HEK293 (cell line): ENCODE data around the gene C2orf49.

Source experiments
- CTCF ChIA-PET: fragments of 350-600 bp; formaldehyde crosslinking; extraction: SDS; loops from one replicate; lab custom pipeline; 2021; ENCODE audit warnings: antibody characterized with exemption; lab: Yijun Ruan, JAX
- POLR2A ChIA-PET: fragments of 300-600 bp; formaldehyde crosslinking; extraction: SDS; loops from one replicate; lab custom pipeline; 2020; ENCODE audit warnings: antibody characterized with exemption, inconsistent platforms; lab: Yijun Ruan, JAX
- H3K27ac ChIP-seq: fragments of 200-500 bp; sonication (Bioruptor generic); 2 replicates; pipeline ENCODE4 v1.5.1; 2014; ENCODE audit warnings: low read depth, low read length, control low read depth, inconsistent platforms; ENCODE audit errors: extremely low read depth
- H3K36me3 ChIP-seq, 2 experiments: fragments of 200-500 bp in 1 of 2; sonication (Bioruptor generic) in 1 of 2; 1 replicate in 1 of 2; 2 replicates in 1 of 2; pipeline ENCODE4 v1.5.1; 2014 to 2017; ENCODE audit warnings: inconsistent platforms in 2 of 2, low read length in 2 of 2; ENCODE audit not compliant: control insufficient read depth in 2 of 2, insufficient read depth in 1 of 2
- H3K4me1 ChIP-seq: fragments of 200-500 bp; sonication (Bioruptor generic); 2 replicates; pipeline ENCODE4 v1.5.1; 2014; ENCODE audit warnings: mild to moderate bottlenecking, low read length, inconsistent platforms; ENCODE audit not compliant: control insufficient read depth, insufficient read depth
- H3K4me3 ChIP-seq: 2 replicates; pipeline ENCODE4 v1.5.1; 2011; ENCODE audit warnings: low read depth, mild to moderate bottlenecking, control low read depth, low read length, moderate library complexity
- H3K9me3 ChIP-seq: fragments of 200-500 bp; sonication (Bioruptor generic); 2 replicates; pipeline ENCODE4 v1.5.1; 2014; ENCODE audit warnings: low read depth, low read length, inconsistent platforms; ENCODE audit not compliant: control insufficient read depth, insufficient read depth
- FEZF1 ChIP-seq: fragments of 450-650 bp; formaldehyde crosslinking; IDR thresholded peaks from 2 replicates; pipeline ENCODE4 v1.5.1; 2016; ENCODE audit warnings: missing biosample characterization, missing genetic modification characterization
- PRDM1 ChIP-seq: fragments of 450-650 bp; formaldehyde crosslinking; IDR thresholded peaks from 2 replicates; pipeline ENCODE4; 2016; ENCODE audit warnings: missing biosample characterization, missing genetic modification characterization
- REPIN1 ChIP-seq: fragments of 450-650 bp; formaldehyde crosslinking; IDR thresholded peaks from 2 replicates; pipeline ENCODE4 v1.5.1; 2017; ENCODE audit warnings: missing biosample characterization, missing genetic modification characterization, low read depth
- TRIM28 ChIP-seq: IDR thresholded peaks from 2 replicates; pipeline ENCODE4 v1.6.1; 2011; ENCODE audit warnings: low read length, control low read depth, borderline replicate concordance
- ZBTB1 ChIP-seq: fragments of 450-650 bp; formaldehyde crosslinking; IDR thresholded peaks from 2 replicates; pipeline ENCODE4 v1.5.1; 2016; ENCODE audit warnings: missing biosample characterization, missing genetic modification characterization
- ZNF157 ChIP-seq: fragments of 450-650 bp; formaldehyde crosslinking; IDR thresholded peaks from 2 replicates; pipeline ENCODE4 v1.5.1; 2016; ENCODE audit warnings: missing biosample characterization, missing genetic modification characterization
- ZNF16 ChIP-seq: fragments of 450-650 bp; formaldehyde crosslinking; IDR thresholded peaks from 2 replicates; pipeline ENCODE4 v1.5.1; 2016; ENCODE audit warnings: low read depth, missing biosample characterization, missing genetic modification characterization
- ZNF175 ChIP-seq: fragments of 450-650 bp; formaldehyde crosslinking; IDR thresholded peaks from 2 replicates; pipeline ENCODE4 v1.5.1; 2016; ENCODE audit warnings: missing biosample characterization, missing genetic modification characterization
- ZNF292 ChIP-seq: fragments of 450-650 bp; formaldehyde crosslinking; IDR thresholded peaks from 2 replicates; pipeline ENCODE4 v1.5.1; 2016; ENCODE audit warnings: low read depth, missing biosample characterization, missing genetic modification characterization, borderline replicate concordance
- ZNF404 ChIP-seq: fragments of 450-650 bp; formaldehyde crosslinking; IDR thresholded peaks from 2 replicates; pipeline ENCODE4 v1.5.1; 2017; ENCODE audit warnings: missing biosample characterization, missing genetic modification characterization
- ZNF510 ChIP-seq: fragments of 450-650 bp; formaldehyde crosslinking; IDR thresholded peaks from 2 replicates; pipeline ENCODE4 v1.5.1; 2018; ENCODE audit warnings: mild to moderate bottlenecking, missing genetic modification characterization, missing biosample characterization; ENCODE audit not compliant: insufficient replicate concordance
- ZNF549 ChIP-seq: fragments of 450-650 bp; IDR thresholded peaks from 2 replicates; pipeline ENCODE4 v1.5.1; 2018; ENCODE audit warnings: missing biosample characterization, missing genetic modification characterization, mild to moderate bottlenecking, inconsistent platforms, moderate library complexity
- ZNF555 ChIP-seq: fragments of 450-650 bp; formaldehyde crosslinking; conservative IDR thresholded peaks from 2 replicates; pipeline ENCODE4 v1.5.1; 2017; ENCODE audit warnings: missing biosample characterization, mild to moderate bottlenecking, missing genetic modification characterization, inconsistent platforms
- ZNF558 ChIP-seq: fragments of 450-650 bp; formaldehyde crosslinking; IDR thresholded peaks from 2 replicates; pipeline ENCODE4 v1.5.1; 2016; ENCODE audit warnings: missing biosample characterization, missing genetic modification characterization
- ZNF585B ChIP-seq: fragments of 450-650 bp; formaldehyde crosslinking; IDR thresholded peaks from 2 replicates; pipeline ENCODE4 v1.5.1; 2016; ENCODE audit warnings: missing biosample characterization, missing genetic modification characterization
- ZNF600 ChIP-seq: fragments of 450-650 bp; formaldehyde crosslinking; IDR thresholded peaks from 2 replicates; pipeline ENCODE4 v1.5.1; 2016; ENCODE audit warnings: missing biosample characterization, missing genetic modification characterization
- ZNF707 ChIP-seq: fragments of 450-650 bp; formaldehyde crosslinking; IDR thresholded peaks from 2 replicates; pipeline ENCODE4 v1.5.1; 2016; ENCODE audit warnings: missing biosample characterization, missing genetic modification characterization
- ZNF76 ChIP-seq: fragments of 450-650 bp; formaldehyde crosslinking; IDR thresholded peaks from 2 replicates; pipeline ENCODE4; 2016; ENCODE audit warnings: low read depth, missing biosample characterization, missing genetic modification characterization, borderline replicate concordance
- ZSCAN30 ChIP-seq: fragments of 450-650 bp; IDR thresholded peaks from 2 replicates; pipeline ENCODE4 v1.5.1; 2018; ENCODE audit warnings: missing biosample characterization, mild to moderate bottlenecking, missing genetic modification characterization, moderate library complexity
- TF ChIP-seq, protein P1 (sequence below): fragments of 450-650 bp; formaldehyde crosslinking; IDR thresholded peaks from 2 replicates; pipeline ENCODE4 v1.5.1; 2016; ENCODE audit warnings: missing biosample characterization, missing genetic modification characterization
- TF ChIP-seq, protein P2 (sequence below): fragments of 450-650 bp; formaldehyde crosslinking; IDR thresholded peaks from 2 replicates; pipeline ENCODE4 v1.5.1; 2016; ENCODE audit warnings: missing biosample characterization, missing genetic modification characterization
- TF ChIP-seq, protein P3 (sequence below): fragments of 450-650 bp; formaldehyde crosslinking; IDR thresholded peaks from 2 replicates; pipeline ENCODE4 v1.5.1; 2016; ENCODE audit warnings: missing biosample characterization, missing genetic modification characterization
- TF ChIP-seq, protein P4 (sequence below): fragments of 450-650 bp; formaldehyde crosslinking; IDR thresholded peaks from 2 replicates; pipeline ENCODE4 v1.5.1; 2016; ENCODE audit warnings: missing biosample characterization, missing genetic modification characterization
- TF ChIP-seq, protein P5 (sequence below): fragments of 450-650 bp; IDR thresholded peaks from 2 replicates; pipeline ENCODE4 v1.5.1; 2018; ENCODE audit warnings: missing biosample characterization, mild to moderate bottlenecking, missing genetic modification characterization
- TF ChIP-seq, protein P6 (sequence below): fragments of 450-650 bp; formaldehyde crosslinking; IDR thresholded peaks from 2 replicates; pipeline ENCODE4 v1.5.1; 2016; ENCODE audit warnings: missing biosample characterization, missing genetic modification characterization, low read depth
- TF ChIP-seq, protein P7 (sequence below): fragments of 450-650 bp; formaldehyde crosslinking; IDR thresholded peaks from 2 replicates; pipeline ENCODE4; 2016; ENCODE audit warnings: missing biosample characterization, missing genetic modification characterization

Gene C2orf49

DNA sequence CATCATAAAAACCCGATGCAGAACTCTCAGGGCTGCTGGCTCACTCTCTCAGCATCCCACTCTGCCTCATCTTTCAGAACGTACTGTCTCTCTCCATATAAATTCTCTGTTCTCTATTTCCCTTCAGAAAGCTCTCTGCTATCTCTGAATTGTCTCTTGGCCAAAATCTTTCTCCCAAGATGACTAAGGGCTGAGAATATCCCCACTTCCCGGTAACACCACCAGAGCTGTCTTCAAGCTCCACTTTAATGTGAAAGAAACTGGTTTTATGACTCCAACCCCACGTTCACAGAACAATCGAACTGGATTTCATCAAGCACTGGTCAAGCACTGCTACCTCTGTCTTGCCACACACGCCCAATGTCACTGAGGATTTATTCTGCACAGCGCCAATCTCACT is 30.2 kb upstream of the C2orf49 start:
- ChIA-PET POLR2A (no interaction called here), CTCF (no interaction called here)

DNA sequence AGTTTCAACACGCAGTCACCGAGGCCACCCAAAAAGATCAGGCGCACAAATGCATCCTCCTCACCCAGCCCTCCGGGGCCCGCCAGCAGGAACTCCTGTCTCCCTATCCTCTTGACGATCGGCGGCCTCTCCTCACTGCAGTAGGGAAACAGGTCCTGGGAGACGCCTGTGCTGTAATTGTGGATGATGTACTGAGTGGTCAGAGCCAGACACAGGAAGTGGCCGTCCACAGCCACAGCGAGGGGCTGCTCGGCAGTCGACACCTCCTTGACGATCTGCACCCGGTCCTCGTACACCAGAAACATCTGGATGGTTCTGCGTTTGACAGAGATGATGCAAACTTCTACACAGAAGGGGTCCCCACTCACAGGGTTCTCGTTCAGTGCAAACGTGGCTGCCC is 29.8 kb upstream of the C2orf49 start:
- Histone ChIP-seq H3K27ac (no peak overlapping the region), H3K4me1 (no peaks in the 10 kb centered on the region), H3K4me3 (no peak overlapping the region), H3K36me3 (peaks cover 0 to 20% of the 10 kb centered on the region in 2 experiments; a peak in 2 of 3 replicates), H3K9me3 (no peaks in the 10 kb centered on the region)
- ChIA-PET CTCF (no interaction called here), POLR2A (no interaction called here)
- TF ChIP-seq ZNF404 (tag by site-specific recombination): no peak
- TF ChIP-seq PRDM1 (tag by site-specific recombination): no peak
- no peak for TF ChIP-seq ZNF76 (tag by site-specific recombination)
- no peak for TF ChIP-seq ZNF707 (tag by site-specific recombination)
- TF ChIP-seq ZNF157 (tag by site-specific recombination): no peak
- TF ChIP-seq ZNF510 (tag by site-specific recombination): no peak
- TF ChIP-seq ZNF175 (tag by site-specific recombination): no peak
- no peak for TF ChIP-seq ZNF16 (tag by site-specific recombination)
- TF ChIP-seq, protein P1, sequence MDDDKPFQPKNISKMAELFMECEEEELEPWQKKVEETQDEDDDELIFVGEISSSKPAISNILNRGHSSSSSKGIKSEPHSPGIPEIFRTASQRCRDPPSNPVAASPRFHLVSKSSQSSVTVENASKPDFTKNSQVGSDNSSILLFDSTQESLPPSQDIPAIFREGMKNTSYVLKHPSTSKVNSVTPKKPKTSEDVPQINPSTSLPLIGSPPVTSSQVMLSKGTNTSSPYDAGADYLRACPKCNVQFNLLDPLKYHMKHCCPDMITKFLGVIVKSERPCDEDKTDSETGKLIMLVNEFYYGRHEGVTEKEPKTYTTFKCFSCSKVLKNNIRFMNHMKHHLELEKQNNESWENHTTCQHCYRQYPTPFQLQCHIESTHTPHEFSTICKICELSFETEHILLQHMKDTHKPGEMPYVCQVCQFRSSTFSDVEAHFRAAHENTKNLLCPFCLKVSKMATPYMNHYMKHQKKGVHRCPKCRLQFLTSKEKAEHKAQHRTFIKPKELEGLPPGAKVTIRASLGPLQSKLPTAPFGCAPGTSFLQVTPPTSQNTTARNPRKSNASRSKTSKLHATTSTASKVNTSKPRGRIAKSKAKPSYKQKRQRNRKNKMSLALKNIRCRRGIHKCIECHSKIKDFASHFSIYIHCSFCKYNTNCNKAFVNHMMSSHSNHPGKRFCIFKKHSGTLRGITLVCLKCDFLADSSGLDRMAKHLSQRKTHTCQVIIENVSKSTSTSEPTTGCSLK (tag by site-specific recombination): no peak
- TF ChIP-seq, protein P2, sequence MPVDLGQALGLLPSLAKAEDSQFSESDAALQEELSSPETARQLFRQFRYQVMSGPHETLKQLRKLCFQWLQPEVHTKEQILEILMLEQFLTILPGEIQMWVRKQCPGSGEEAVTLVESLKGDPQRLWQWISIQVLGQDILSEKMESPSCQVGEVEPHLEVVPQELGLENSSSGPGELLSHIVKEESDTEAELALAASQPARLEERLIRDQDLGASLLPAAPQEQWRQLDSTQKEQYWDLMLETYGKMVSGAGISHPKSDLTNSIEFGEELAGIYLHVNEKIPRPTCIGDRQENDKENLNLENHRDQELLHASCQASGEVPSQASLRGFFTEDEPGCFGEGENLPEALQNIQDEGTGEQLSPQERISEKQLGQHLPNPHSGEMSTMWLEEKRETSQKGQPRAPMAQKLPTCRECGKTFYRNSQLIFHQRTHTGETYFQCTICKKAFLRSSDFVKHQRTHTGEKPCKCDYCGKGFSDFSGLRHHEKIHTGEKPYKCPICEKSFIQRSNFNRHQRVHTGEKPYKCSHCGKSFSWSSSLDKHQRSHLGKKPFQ: no peak
- TF ChIP-seq, protein P3, sequence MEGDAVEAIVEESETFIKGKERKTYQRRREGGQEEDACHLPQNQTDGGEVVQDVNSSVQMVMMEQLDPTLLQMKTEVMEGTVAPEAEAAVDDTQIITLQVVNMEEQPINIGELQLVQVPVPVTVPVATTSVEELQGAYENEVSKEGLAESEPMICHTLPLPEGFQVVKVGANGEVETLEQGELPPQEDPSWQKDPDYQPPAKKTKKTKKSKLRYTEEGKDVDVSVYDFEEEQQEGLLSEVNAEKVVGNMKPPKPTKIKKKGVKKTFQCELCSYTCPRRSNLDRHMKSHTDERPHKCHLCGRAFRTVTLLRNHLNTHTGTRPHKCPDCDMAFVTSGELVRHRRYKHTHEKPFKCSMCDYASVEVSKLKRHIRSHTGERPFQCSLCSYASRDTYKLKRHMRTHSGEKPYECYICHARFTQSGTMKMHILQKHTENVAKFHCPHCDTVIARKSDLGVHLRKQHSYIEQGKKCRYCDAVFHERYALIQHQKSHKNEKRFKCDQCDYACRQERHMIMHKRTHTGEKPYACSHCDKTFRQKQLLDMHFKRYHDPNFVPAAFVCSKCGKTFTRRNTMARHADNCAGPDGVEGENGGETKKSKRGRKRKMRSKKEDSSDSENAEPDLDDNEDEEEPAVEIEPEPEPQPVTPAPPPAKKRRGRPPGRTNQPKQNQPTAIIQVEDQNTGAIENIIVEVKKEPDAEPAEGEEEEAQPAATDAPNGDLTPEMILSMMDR (tag by site-specific recombination): no peak
- TF ChIP-seq FEZF1 (tag by site-specific recombination): no peak
- TF ChIP-seq, protein P4, sequence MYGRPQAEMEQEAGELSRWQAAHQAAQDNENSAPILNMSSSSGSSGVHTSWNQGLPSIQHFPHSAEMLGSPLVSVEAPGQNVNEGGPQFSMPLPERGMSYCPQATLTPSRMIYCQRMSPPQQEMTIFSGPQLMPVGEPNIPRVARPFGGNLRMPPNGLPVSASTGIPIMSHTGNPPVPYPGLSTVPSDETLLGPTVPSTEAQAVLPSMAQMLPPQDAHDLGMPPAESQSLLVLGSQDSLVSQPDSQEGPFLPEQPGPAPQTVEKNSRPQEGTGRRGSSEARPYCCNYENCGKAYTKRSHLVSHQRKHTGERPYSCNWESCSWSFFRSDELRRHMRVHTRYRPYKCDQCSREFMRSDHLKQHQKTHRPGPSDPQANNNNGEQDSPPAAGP (tag by site-specific recombination): no peak
- TF ChIP-seq ZNF585B (tag by site-specific recombination): no peak
- TF ChIP-seq, protein P5, sequence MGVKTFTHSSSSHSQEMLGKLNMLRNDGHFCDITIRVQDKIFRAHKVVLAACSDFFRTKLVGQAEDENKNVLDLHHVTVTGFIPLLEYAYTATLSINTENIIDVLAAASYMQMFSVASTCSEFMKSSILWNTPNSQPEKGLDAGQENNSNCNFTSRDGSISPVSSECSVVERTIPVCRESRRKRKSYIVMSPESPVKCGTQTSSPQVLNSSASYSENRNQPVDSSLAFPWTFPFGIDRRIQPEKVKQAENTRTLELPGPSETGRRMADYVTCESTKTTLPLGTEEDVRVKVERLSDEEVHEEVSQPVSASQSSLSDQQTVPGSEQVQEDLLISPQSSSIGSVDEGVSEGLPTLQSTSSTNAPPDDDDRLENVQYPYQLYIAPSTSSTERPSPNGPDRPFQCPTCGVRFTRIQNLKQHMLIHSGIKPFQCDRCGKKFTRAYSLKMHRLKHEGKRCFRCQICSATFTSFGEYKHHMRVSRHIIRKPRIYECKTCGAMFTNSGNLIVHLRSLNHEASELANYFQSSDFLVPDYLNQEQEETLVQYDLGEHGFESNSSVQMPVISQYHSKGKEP (tag by site-specific recombination): no peak
- no peak for TF ChIP-seq ZSCAN30 (tag by site-specific recombination)

More for the DNA sequence above, 30.2 kb upstream of the C2orf49 start:
- H3K27ac ChIP-seq: no peak overlapping the region
- H3K36me3 ChIP-seq: peaks cover 0 to 20% of the 10 kb centered on the region in 2 experiments; a peak in 2 of 3 replicates
- TF ChIP-seq REPIN1 (tag by site-specific recombination) (no peak), ZNF292 (no peak), ZNF549 (tag by site-specific recombination) (no peak), TRIM28 (no peak), ZBTB1 (tag by site-specific recombination) (no peak), ZNF558 (tag by site-specific recombination) (no peak), ZNF555 (tag by site-specific recombination) (no peak), ZNF600 (tag by site-specific recombination) (no peak), ZNF76 (tag by site-specific recombination) (no peak)
- TF ChIP-seq, protein P6, sequence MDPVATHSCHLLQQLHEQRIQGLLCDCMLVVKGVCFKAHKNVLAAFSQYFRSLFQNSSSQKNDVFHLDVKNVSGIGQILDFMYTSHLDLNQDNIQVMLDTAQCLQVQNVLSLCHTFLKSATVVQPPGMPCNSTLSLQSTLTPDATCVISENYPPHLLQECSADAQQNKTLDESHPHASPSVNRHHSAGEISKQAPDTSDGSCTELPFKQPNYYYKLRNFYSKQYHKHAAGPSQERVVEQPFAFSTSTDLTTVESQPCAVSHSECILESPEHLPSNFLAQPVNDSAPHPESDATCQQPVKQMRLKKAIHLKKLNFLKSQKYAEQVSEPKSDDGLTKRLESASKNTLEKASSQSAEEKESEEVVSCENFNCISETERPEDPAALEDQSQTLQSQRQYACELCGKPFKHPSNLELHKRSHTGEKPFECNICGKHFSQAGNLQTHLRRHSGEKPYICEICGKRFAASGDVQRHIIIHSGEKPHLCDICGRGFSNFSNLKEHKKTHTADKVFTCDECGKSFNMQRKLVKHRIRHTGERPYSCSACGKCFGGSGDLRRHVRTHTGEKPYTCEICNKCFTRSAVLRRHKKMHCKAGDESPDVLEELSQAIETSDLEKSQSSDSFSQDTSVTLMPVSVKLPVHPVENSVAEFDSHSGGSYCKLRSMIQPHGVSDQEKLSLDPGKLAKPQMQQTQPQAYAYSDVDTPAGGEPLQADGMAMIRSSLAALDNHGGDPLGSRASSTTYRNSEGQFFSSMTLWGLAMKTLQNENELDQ (tag by site-specific recombination): no peak
- TF ChIP-seq, protein P7, sequence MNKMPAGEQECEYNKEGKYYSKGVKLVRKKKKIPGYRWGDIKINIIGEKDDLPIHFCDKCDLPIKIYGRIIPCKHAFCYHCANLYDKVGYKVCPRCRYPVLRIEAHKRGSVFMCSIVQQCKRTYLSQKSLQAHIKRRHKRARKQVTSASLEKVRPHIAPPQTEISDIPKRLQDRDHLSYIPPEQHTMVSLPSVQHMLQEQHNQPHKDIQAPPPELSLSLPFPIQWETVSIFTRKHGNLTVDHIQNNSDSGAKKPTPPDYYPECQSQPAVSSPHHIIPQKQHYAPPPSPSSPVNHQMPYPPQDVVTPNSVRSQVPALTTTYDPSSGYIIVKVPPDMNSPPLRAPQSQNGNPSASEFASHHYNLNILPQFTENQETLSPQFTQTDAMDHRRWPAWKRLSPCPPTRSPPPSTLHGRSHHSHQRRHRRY (tag by site-specific recombination): no peak
- no peaks in the 10 kb centered on the region for H3K4me1 ChIP-seq
- no peak overlapping the region for H3K4me3 ChIP-seq
- no peaks in the 10 kb centered on the region for H3K9me3 ChIP-seq
